ENCODE results near the gene RPUSD1. TPM values are rescaled to one million over a fixed set of nuclear protein-coding genes. Genes with fewer than 3 reads are reported as not detected.

The RPUSD1 gene
- total RNA-seq, 1 experiment from 2014 or later, result 53.3 TPM

DNA sequence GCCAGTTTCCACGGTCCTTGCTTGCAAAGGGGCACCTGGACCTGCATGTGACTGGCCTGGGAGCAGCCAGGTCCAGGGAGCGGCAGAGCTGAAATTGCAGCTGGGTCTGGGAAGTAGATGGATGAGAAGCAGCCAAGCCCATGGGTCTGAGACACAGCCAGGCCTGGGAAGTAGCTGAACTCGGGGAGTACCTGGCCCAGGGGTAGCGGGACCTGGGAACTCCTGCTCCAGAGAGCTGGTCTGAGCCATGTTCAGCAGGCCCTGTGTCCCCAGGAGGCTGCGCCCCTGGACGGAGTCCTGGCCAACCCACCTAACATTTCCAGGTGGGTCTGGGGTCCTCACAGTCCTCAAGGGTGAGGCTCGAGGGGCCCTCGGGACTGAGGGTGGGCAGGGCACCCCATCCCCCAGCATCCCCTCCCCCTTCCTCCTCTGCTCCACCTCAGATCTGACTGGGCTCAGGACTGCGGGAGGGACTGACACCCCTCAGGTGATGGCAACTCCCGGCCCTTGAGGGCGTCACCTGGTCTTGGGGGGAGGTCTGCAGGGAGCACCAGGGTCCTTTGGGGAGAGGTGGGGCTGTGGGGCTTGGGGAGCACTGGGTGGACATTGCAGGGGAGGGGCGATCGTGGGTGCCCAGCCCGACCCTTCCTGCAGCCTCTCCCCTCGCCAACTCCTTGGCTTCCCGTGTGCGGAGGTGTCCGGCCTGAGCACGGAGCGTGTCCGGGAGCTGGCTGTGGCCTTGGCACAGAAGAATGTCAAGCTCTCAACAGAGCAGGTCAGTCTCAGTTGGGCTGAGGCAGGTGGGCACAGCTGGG is 24.6 kb downstream of the RPUSD1 start:
- intact Hi-C loops (cut with micrococcal nuclease; ENCODE audit: unreplicated experiment), result no loop called here

DNA sequence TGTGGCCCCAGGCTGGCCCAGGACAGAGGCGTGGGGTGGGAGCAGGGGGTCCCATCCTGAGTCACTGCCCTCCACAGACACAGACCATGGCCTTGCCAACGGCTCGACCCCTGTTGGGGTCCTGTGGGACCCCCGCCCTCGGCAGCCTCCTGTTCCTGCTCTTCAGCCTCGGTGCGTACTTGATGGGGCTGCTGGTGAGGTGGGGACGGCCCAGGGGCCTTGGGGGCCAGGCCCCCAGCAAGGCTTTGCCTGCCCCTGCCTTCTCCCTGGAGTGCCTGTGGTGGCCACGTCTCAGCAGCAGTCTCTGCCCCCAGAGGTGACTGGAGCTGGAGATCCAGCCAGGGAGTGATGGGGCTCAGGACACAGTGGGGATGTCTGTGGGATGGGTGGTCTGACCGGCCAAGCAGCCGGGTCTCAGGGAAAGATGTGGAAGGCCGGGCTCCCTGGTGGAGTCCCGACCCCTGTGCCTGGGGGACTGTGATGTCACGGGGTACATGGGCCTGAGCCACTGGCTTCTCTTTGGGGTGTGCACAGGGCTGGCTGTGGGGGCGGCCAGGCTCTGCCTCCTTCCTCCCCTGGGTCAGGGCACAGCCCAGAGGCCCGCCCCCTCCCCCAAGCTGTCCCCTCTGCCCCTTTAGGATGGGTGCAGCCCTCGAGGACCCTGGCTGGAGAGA is 25.4 kb downstream of the RPUSD1 start:
- POLR2A ChIA-PET (ENCODE audit: unreplicated experiment), result interaction anchor here (0.6 kb wide), 1 partner anchor 36 kb away, joined by 3 read pairs; the partner anchor contains the start of gene HAGHL
- Histone ChIP-seq H3K27ac (no peak overlapping the region), H3K4me3 (no peak overlapping the region), H3F3A (ENCODE audit: insufficient read depth, low read depth) (peaks cover 4% of the 10 kb centered on the region; the same call in 1 of the 2 replicates), H3K9me2 (ENCODE audit: insufficient read depth) (no peaks in the 10 kb centered on the region), H3K36me3 (ENCODE audit: low read depth) (no peaks in the 10 kb centered on the region), H4K20me1 (ENCODE audit: insufficient read depth) (no peaks in the 10 kb centered on the region), H3K4me1 (replicated peaks; ENCODE audit: insufficient read depth) (peaks cover 16% of the 10 kb centered on the region), H3K4me2 (no peak overlapping the region), H3K9me3 (ENCODE audit: insufficient read depth, low read depth) (no peaks in the 10 kb centered on the region), H3K27me3 (ENCODE audit: insufficient read depth, low read depth) (no peaks in the 10 kb centered on the region), H3K79me2 (ENCODE audit: low read depth) (no peaks in the 10 kb centered on the region), H2AFZ (no peak overlapping the region)
- intact Hi-C loops (cut with micrococcal nuclease; ENCODE audit: unreplicated experiment), result no loop called here
- TF ChIP-seq EZH2 (IDR thresholded peaks at IDR 0.05; ENCODE audit: low read depth), result no peak
- TF ChIP-seq, protein P1, sequence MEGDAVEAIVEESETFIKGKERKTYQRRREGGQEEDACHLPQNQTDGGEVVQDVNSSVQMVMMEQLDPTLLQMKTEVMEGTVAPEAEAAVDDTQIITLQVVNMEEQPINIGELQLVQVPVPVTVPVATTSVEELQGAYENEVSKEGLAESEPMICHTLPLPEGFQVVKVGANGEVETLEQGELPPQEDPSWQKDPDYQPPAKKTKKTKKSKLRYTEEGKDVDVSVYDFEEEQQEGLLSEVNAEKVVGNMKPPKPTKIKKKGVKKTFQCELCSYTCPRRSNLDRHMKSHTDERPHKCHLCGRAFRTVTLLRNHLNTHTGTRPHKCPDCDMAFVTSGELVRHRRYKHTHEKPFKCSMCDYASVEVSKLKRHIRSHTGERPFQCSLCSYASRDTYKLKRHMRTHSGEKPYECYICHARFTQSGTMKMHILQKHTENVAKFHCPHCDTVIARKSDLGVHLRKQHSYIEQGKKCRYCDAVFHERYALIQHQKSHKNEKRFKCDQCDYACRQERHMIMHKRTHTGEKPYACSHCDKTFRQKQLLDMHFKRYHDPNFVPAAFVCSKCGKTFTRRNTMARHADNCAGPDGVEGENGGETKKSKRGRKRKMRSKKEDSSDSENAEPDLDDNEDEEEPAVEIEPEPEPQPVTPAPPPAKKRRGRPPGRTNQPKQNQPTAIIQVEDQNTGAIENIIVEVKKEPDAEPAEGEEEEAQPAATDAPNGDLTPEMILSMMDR (conservative IDR thresholded peaks at IDR 0.05), result no peak
- DNase-seq, result no peak
- BruUV-seq (replicated peaks), result no TSS peak
- CTCF ChIA-PET, result interaction anchor here (1.2 kb wide), 1 partner anchor 22 kb away, joined by 3 read pairs; the partner anchor contains the start of gene CIAO3

More for the DNA sequence above, 24.6 kb downstream of the RPUSD1 start:
- Histone ChIP-seq H2AFZ (no peak overlapping the region), H3K4me2 (no peak overlapping the region), H3K36me3 (ENCODE audit: low read depth) (no peaks in the 10 kb centered on the region), H3K27ac (no peak overlapping the region), H3K9me2 (ENCODE audit: insufficient read depth) (no peaks in the 10 kb centered on the region), H3K27me3 (ENCODE audit: insufficient read depth, low read depth) (no peaks in the 10 kb centered on the region), H3K9me3 (ENCODE audit: insufficient read depth, low read depth) (no peaks in the 10 kb centered on the region), H3K4me1 (replicated peaks; ENCODE audit: insufficient read depth) (peaks cover 16% of the 10 kb centered on the region), H4K20me1 (ENCODE audit: insufficient read depth) (no peaks in the 10 kb centered on the region), H3K4me3 (no peak overlapping the region), H3K79me2 (ENCODE audit: low read depth) (no peaks in the 10 kb centered on the region), H3F3A (ENCODE audit: insufficient read depth, low read depth) (peaks cover 4% of the 10 kb centered on the region; the same call in 1 of the 2 replicates)
- ChIA-PET POLR2A (ENCODE audit: unreplicated experiment) (no interaction called here), CTCF (interaction anchor here (1.2 kb wide), 1 partner anchor 22 kb away, joined by 3 read pairs; the partner anchor contains the start of gene CIAO3)
- no peak for DNase-seq
- no peak for TF ChIP-seq EZH2 (IDR thresholded peaks at IDR 0.05; ENCODE audit: low read depth)
- no TSS peak for BruUV-seq (replicated peaks)

DNA sequence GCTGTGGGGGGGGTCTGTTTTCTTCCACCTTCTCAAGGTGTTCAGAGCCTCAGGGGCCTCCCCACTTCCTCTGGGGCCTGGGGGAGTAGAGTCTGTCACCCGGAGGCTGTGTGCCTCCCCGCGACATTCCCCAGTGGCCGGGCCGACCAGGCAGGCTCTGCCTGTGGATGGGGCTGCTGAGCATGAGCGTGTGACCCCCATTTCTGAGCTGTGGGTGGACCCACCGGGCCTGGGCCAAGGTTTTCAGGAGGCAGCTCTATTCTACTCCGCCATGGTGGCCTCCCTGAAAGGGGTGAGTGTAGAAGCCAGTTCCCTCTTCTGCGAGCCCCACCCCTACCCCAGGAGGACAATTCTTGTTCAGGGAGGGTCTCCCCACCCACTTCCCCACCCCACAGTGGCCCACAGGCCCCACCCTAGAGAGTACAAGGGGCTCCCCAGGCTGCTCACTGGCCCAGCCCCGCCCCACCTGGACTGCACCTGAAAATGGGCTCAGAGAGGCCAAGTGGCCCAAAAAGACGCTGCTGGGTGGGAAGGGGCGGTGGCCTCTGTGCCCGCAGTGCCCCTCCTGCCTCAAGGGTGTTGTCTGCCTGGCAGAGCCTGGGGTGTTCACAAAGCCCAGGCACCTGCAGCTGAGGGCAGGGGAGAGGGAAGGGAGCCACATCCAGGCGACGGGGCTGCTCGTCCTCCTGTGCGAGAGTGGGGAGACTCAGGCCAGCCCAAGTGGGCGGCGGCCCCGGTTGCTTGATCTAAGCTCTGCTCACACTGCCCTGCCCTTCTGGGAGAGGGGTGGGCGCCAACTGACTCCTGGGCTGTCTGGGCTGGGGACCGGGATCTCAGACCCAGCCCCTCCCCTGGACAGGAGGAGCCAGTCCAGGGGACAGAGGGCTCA is 26.3 kb downstream of the RPUSD1 start:
- intact Hi-C loops (cut with micrococcal nuclease; ENCODE audit: unreplicated experiment), result loop anchor here (2.0 kb wide), 2 partner anchors 15 to 21 kb away; partner anchors contain the start of gene CIAO3
- Histone ChIP-seq H3K27me3 (ENCODE audit: insufficient read depth, low read depth) (no peaks in the 10 kb centered on the region), H4K20me1 (ENCODE audit: insufficient read depth) (no peaks in the 10 kb centered on the region), H3K79me2 (ENCODE audit: low read depth) (no peaks in the 10 kb centered on the region), H3K27ac (no peak overlapping the region), H3K9me3 (ENCODE audit: insufficient read depth, low read depth) (no peaks in the 10 kb centered on the region), H3F3A (ENCODE audit: insufficient read depth, low read depth) (peaks cover 4% of the 10 kb centered on the region; the same call in 1 of the 2 replicates), H3K4me3 (no peak overlapping the region), H3K9me2 (ENCODE audit: insufficient read depth) (no peaks in the 10 kb centered on the region), H3K4me1 (replicated peaks; ENCODE audit: insufficient read depth) (peaks cover 16% of the 10 kb centered on the region), H3K4me2 (no peak overlapping the region), H2AFZ (no peak overlapping the region), H3K36me3 (ENCODE audit: low read depth) (no peaks in the 10 kb centered on the region)
- CTCF ChIA-PET, result interaction anchor here (0.5 to 2.1 kb wide), 6 partner anchors 21 to 49 kb away, joined by 3 to 7 read pairs (median 3); partner anchors contain the start of genes CHTF18, CIAO3 and RPUSD1
- TF ChIP-seq, protein P1 (conservative IDR thresholded peaks at IDR 0.05), result no peak
- no peak for TF ChIP-seq EZH2 (IDR thresholded peaks at IDR 0.05; ENCODE audit: low read depth)
- peak in 1 of 2 experiments; percentile 64 for DNase-seq
- POLR2A ChIA-PET (ENCODE audit: unreplicated experiment), result interaction anchor here (0.6 to 1.7 kb wide), 7 partner anchors 21 to 41 kb away, joined by 3 to 41 read pairs (median 6); partner anchors contain the start of genes ANTKMT, CHTF18, HAGHL and RPUSD1
- no TSS peak for BruUV-seq (replicated peaks)

All from PC-9 (cell line).